Measurements from ENCODE around the gene HP1BP3. TPM values are rescaled to one million over a fixed set of nuclear protein-coding genes. Genes with fewer than 3 reads are reported as not detected.
A peak's percentile ranks its signal among the peaks of the same experiment; 100 is the strongest.

HP1BP3 gene
- total and polyA plus RNA-seq, 12 donors: 52.5 to 229 (median 178) TPM

GRCh38 chr1:20730690-20731056 lies 56.4 kb downstream of the HP1BP3 start:
- H3K27me3 ChIP-seq: no peaks in the 10 kb centered on the region
- no peaks in the 10 kb centered on the region for H3K9me3 ChIP-seq (replicated peaks in 1 of 3)
- H3K4me3 ChIP-seq: no peak overlapping the region
- intact Hi-C loops (cut with DNase I): no loop called here
- H3K4me1 ChIP-seq (replicated peaks in 1 of 2): peaks cover 15 to 16% of the 10 kb centered on the region in 2 donors
- DNase-seq: peak in 1 of 7 donors; percentile 35
- no peak overlapping the region for H3K27ac ChIP-seq
- 58 to 71% (median 71%) methylated on average over 1 to 4 of the region's 4 CpGs; no CpG with 5 or more reads in 1 of the 4 donors for WGBS, 4 donors
- no peaks in the 10 kb centered on the region for H3K36me3 ChIP-seq (replicated peaks in 1 of 2)
- no peak for TF ChIP-seq POLR2A (IDR thresholded peaks at IDR 0.05)
- no peak for TF ChIP-seq CTCF (IDR thresholded peaks at IDR 0.05)

GRCh38 chr1:20729990-20730689 lies 57.0 kb downstream of the HP1BP3 start:
- Histone ChIP-seq H3K9me3 (replicated peaks in 1 of 3) (no peaks in the 10 kb centered on the region), H3K36me3 (replicated peaks in 1 of 2) (no peaks in the 10 kb centered on the region), H3K4me1 (replicated peaks in 1 of 2) (peaks cover 15 to 16% of the 10 kb centered on the region in 2 donors), H3K27me3 (no peaks in the 10 kb centered on the region), H3K27ac (no peak overlapping the region), H3K4me3 (no peak overlapping the region)
- peak in 2 of 7 donors; percentile 14 to 43 for DNase-seq
- TF ChIP-seq POLR2A (IDR thresholded peaks at IDR 0.05) (no peak), CTCF (IDR thresholded peaks at IDR 0.05) (no peak)
- WGBS, 4 donors: 27 to 42% (median 35%) methylated on average over 16 to 19 of the region's 19 CpGs
- intact Hi-C loops (cut with DNase I): no loop called here

GRCh38 chr1:20729155-20729931 lies 57.8 kb downstream of the HP1BP3 start:
- intact Hi-C loops (cut with DNase I): no loop called here
- WGBS, 4 donors: 42 to 62% (median 53%) methylated on average over 5 to 14 of the region's 14 CpGs
- no peak overlapping the region for H3K4me3 ChIP-seq
- peaks cover 15 to 16% of the 10 kb centered on the region in 2 donors for H3K4me1 ChIP-seq (replicated peaks in 1 of 2)
- no peaks in the 10 kb centered on the region for H3K27me3 ChIP-seq
- H3K36me3 ChIP-seq (replicated peaks in 1 of 2): no peaks in the 10 kb centered on the region
- peak in 4 of 7 donors; percentile 12 to 45 (median 15) for DNase-seq
- no peak for TF ChIP-seq POLR2A (IDR thresholded peaks at IDR 0.05)
- TF ChIP-seq CTCF (IDR thresholded peaks at IDR 0.05): no peak
- H3K27ac ChIP-seq: no peak overlapping the region
- H3K9me3 ChIP-seq (replicated peaks in 1 of 3): no peaks in the 10 kb centered on the region

GRCh38 chr1:20728371-20729154 lies 58.5 kb downstream of the HP1BP3 start:
- DNase-seq: peak in 2 of 7 donors; percentile 11 to 40
- no peaks in the 10 kb centered on the region for H3K9me3 ChIP-seq (replicated peaks in 1 of 3)
- H3K36me3 ChIP-seq (replicated peaks in 1 of 2): no peaks in the 10 kb centered on the region
- no peaks in the 10 kb centered on the region for H3K27me3 ChIP-seq
- TF ChIP-seq CTCF (IDR thresholded peaks at IDR 0.05): no peak
- no peak for TF ChIP-seq POLR2A (IDR thresholded peaks at IDR 0.05)
- intact Hi-C loops (cut with DNase I): no loop called here
- WGBS, 4 donors: 69 to 84% (median 76%) methylated on average over 6 to 9 of the region's 9 CpGs
- H3K27ac ChIP-seq: no peak overlapping the region
- H3K4me3 ChIP-seq: no peak overlapping the region
- H3K4me1 ChIP-seq (replicated peaks in 1 of 2): peaks cover 15 to 16% of the 10 kb centered on the region in 2 donors
